Mesenchymal stem cell (in vitro differentiated cells and primary cell): ENCODE results near the gene TEAD2.
"Not testable (repeated sequence)": the region's sequence is repeated elsewhere in the genome, so short reads cannot be mapped to it uniquely, and the experiment has no call there.

Experiments
- DNase-seq: peaks from one replicate; pipeline ENCODE4 v3.0.0-alpha.2; 2013
- H2AFZ ChIP-seq: one replicate; pipeline ENCODE4 v1.6.1; 2013; ENCODE audit warnings: low read depth, mild to moderate bottlenecking, control low read depth, inconsistent platforms, low read length, moderate library complexity
- H2AK5ac ChIP-seq: 2 replicates; pipeline ENCODE4 v1.6.1; 2013; ENCODE audit warnings: low read length, moderate library complexity, mild to moderate bottlenecking, inconsistent platforms; ENCODE audit not compliant: severe bottlenecking
- H2BK120ac ChIP-seq: one replicate; pipeline ENCODE4 v1.6.1; 2013; ENCODE audit warnings: low read depth, mild to moderate bottlenecking, inconsistent platforms, low read length, moderate library complexity
- H2BK12ac ChIP-seq, 2 experiments: one replicate each; pipeline ENCODE4 v1.6.1; 2013; ENCODE audit warnings: inconsistent platforms in 2 of 2, low read length in 2 of 2, mild to moderate bottlenecking in 2 of 2, moderate library complexity in 2 of 2, control low read depth in 1 of 2
- H2BK15ac ChIP-seq: one replicate; pipeline ENCODE4 v1.6.1; 2013; ENCODE audit warnings: mild to moderate bottlenecking, low read depth, inconsistent platforms; ENCODE audit not compliant: poor library complexity, severe bottlenecking
- H2BK5ac ChIP-seq: 2 replicates; pipeline ENCODE4 v1.6.1; 2013; ENCODE audit warnings: low read depth, mild to moderate bottlenecking, low read length, control low read depth, inconsistent platforms; ENCODE audit not compliant: poor library complexity, severe bottlenecking
- H3K14ac ChIP-seq, 2 experiments: one replicate each; pipeline ENCODE4 v1.6.1; 2013; ENCODE audit warnings: inconsistent platforms in 2 of 2, low read length in 2 of 2, control low read depth in 1 of 2, mild to moderate bottlenecking in 1 of 2, moderate library complexity in 1 of 2
- H3K18ac ChIP-seq, 2 experiments: one replicate each; pipeline ENCODE4 v1.6.1; 2013; ENCODE audit warnings: inconsistent platforms in 2 of 2, low read length in 2 of 2, control low read depth in 1 of 2, low read depth in 1 of 2, mild to moderate bottlenecking in 1 of 2
- H3K23ac ChIP-seq, 2 experiments: one replicate each; pipeline ENCODE4 v1.6.1; 2013; ENCODE audit warnings: inconsistent platforms in 2 of 2, low read length in 2 of 2, mild to moderate bottlenecking in 2 of 2, moderate library complexity in 2 of 2, control low read depth in 1 of 2
- H3K27ac ChIP-seq: 2 replicates; pipeline ENCODE4 v1.5.1; 2013; ENCODE audit warnings: mild to moderate bottlenecking, moderate library complexity, low read length, control low read depth, inconsistent platforms; ENCODE audit not compliant: poor library complexity, severe bottlenecking
- H3K27me3 ChIP-seq, 2 experiments: 2 replicates each; pipeline versions ENCODE4 v1.6.1 to v1.7.0; 2013; ENCODE audit warnings: low read length in 2 of 2, mild to moderate bottlenecking in 2 of 2, moderate library complexity in 2 of 2, control low read depth in 1 of 2, inconsistent platforms in 1 of 2; ENCODE audit not compliant: control insufficient read depth in 1 of 2, insufficient read depth in 1 of 2
- H3K36me3 ChIP-seq, 2 experiments: 2 replicates each; pipeline versions ENCODE4 v1.6.1 to v1.7.0; 2013; ENCODE audit warnings: low read length in 2 of 2, control low read depth in 1 of 2, inconsistent platforms in 1 of 2, low read depth in 1 of 2, mild to moderate bottlenecking in 1 of 2; ENCODE audit not compliant: insufficient read depth in 2 of 2, control insufficient read depth in 1 of 2
- H3K4ac ChIP-seq, 2 experiments: one replicate each; pipeline ENCODE4 v1.6.1; 2013; ENCODE audit warnings: inconsistent platforms in 2 of 2, low read length in 2 of 2, mild to moderate bottlenecking in 2 of 2, moderate library complexity in 2 of 2, control low read depth in 1 of 2, low read depth in 1 of 2
- H3K4me1 ChIP-seq: 2 replicates; pipeline ENCODE4 v1.6.1; 2013; ENCODE audit warnings: low read depth, low read length, control low read depth; ENCODE audit not compliant: control insufficient read depth, insufficient read depth
- H3K4me2 ChIP-seq: 2 replicates; pipeline ENCODE4 v1.6.1; 2013; ENCODE audit warnings: low read length, mild to moderate bottlenecking, inconsistent platforms; ENCODE audit not compliant: poor library complexity, severe bottlenecking
- H3K4me3 ChIP-seq, 2 experiments: 2 replicates each; pipeline versions ENCODE4 v1.5.1 to v1.7.0; 2013; ENCODE audit warnings: low read length in 2 of 2, mild to moderate bottlenecking in 2 of 2, control low read depth in 1 of 2, low read depth in 1 of 2; ENCODE audit not compliant: insufficient read depth in 1 of 2
- H3K79me1 ChIP-seq: replicated peaks from 2 replicates; pipeline ENCODE4 v1.6.1; 2013; ENCODE audit warnings: mild to moderate bottlenecking, control low read depth, low read length, inconsistent platforms; ENCODE audit not compliant: poor library complexity, severe bottlenecking
- H3K9ac ChIP-seq: 2 replicates; pipeline ENCODE4 v1.7.0; 2013; ENCODE audit warnings: mild to moderate bottlenecking, low read length, moderate library complexity
- H3K9me3 ChIP-seq: 2 replicates; pipeline ENCODE4 v1.7.0; 2013; ENCODE audit warnings: mild to moderate bottlenecking, low read length; ENCODE audit not compliant: control insufficient read depth
- H4K8ac ChIP-seq: one replicate; pipeline ENCODE4 v1.6.1; 2013; ENCODE audit warnings: inconsistent platforms, mild to moderate bottlenecking, low read length, moderate library complexity
- H4K91ac ChIP-seq: one replicate; pipeline ENCODE4 v1.6.1; 2013; ENCODE audit warnings: mild to moderate bottlenecking, low read length, inconsistent platforms
- WGBS: methylation state at CpG from one replicate; pipeline ENCODE4 v1.1.7; 2013; ENCODE audit warnings: mixed read lengths; 5-methylcytosine and 5-hydroxymethylcytosine counted together

Gene TEAD2

DNA sequence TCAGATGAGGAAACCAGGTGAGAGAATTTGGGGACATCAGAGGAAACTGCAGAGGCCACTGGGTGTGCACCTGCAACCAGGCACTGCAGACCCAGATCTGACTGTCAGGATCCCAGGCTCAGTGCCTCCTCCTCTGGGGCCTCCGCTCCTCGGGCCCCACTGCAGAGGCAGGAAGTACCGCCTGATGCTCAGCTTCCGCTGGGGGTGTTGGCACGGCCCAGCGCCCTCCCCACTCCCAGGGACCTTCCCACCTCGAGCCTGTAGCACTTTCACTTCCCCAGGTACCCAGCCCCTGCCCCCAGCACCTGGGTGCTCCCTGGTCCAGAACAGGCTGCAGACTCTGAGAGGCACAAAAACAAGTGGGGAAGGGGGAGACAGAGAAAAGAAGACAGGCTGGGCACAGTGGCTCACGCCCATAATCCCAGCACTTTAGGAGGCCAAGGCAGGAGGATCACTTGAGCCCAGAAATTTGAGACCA, 28.4 kb downstream of the TEAD2 start:
- no peak overlapping the region for H3K4me3 ChIP-seq
- peaks cover 0 to 11% of the 10 kb centered on the region in 2 experiments for H3K27me3 ChIP-seq
- DNase-seq: no peak
- peaks cover 12% of the 10 kb centered on the region for H3K4me1 ChIP-seq
- 80% methylated on average over 8 of the region's 8 CpGs for WGBS
- H3K18ac ChIP-seq: no peak overlapping the region
- H3K36me3 ChIP-seq: peaks cover 0 to 39% of the 10 kb centered on the region in 2 experiments
- no peak overlapping the region for H3K4me2 ChIP-seq
- H2BK15ac ChIP-seq: no peak overlapping the region
- no peak overlapping the region for H3K14ac ChIP-seq
- no peak overlapping the region for H3K9ac ChIP-seq
- no peak overlapping the region for H2AFZ ChIP-seq
- H3K79me1 ChIP-seq: peaks cover 8% of the 10 kb centered on the region
- no peak overlapping the region for H2BK5ac ChIP-seq
- H2BK120ac ChIP-seq: no peak overlapping the region
- no peak overlapping the region for H4K91ac ChIP-seq
- H2BK12ac ChIP-seq: no peak overlapping the region
- H3K23ac ChIP-seq: no peak overlapping the region
- no peak overlapping the region for H2AK5ac ChIP-seq
- no peaks in the 10 kb centered on the region for H3K9me3 ChIP-seq
- H3K4ac ChIP-seq: no peak overlapping the region
- H4K8ac ChIP-seq: peak overlapping the region; percentile 20
- no peak overlapping the region for H3K27ac ChIP-seq

DNA sequence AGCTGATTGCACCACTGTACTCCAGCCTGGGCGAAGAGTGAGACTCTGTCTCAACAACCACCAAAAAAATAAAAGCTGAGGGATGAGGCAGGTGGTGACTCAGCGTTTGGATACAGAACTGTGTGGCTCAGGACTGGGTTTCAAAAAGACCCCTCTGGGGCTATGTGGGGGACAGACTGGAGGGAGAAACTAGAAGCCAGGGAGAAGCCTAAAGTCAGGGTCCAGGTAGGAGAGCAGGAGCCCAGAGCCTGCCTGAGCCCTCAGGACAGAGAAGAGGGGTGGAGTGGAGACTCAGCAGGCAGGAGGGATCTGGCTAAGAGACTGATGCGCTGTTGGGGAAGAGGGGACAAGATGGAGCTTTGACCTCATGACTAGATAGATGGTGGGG, 28.8 kb downstream of the TEAD2 start:
- no peak overlapping the region for H4K91ac ChIP-seq
- peak overlapping the region; percentile 18 for H3K27ac ChIP-seq
- peaks cover 12% of the 10 kb centered on the region for H3K4me1 ChIP-seq
- H3K27me3 ChIP-seq: peaks cover 0 to 7% of the 10 kb centered on the region in 2 experiments
- DNase-seq: peak; percentile 35
- no peak overlapping the region for H3K14ac ChIP-seq
- H2AFZ ChIP-seq: no peak overlapping the region
- 94% methylated on average over 2 of the region's 3 CpGs for WGBS
- no peak overlapping the region for H2BK12ac ChIP-seq
- H3K9ac ChIP-seq: no peak overlapping the region
- no peak overlapping the region for H2AK5ac ChIP-seq
- no peak overlapping the region for H3K4me3 ChIP-seq
- H4K8ac ChIP-seq: no peak overlapping the region
- no peak overlapping the region for H3K23ac ChIP-seq
- peak overlapping the region; percentile 12 for H2BK5ac ChIP-seq
- no peak overlapping the region for H3K18ac ChIP-seq
- H3K4ac ChIP-seq: no peak overlapping the region
- H3K36me3 ChIP-seq: peaks cover 0 to 35% of the 10 kb centered on the region in 2 experiments
- H3K4me2 ChIP-seq: no peak overlapping the region
- H3K79me1 ChIP-seq: peaks cover 5% of the 10 kb centered on the region
- H3K9me3 ChIP-seq: no peaks in the 10 kb centered on the region
- H2BK15ac ChIP-seq: no peak overlapping the region
- H2BK120ac ChIP-seq: no peak overlapping the region

DNA sequence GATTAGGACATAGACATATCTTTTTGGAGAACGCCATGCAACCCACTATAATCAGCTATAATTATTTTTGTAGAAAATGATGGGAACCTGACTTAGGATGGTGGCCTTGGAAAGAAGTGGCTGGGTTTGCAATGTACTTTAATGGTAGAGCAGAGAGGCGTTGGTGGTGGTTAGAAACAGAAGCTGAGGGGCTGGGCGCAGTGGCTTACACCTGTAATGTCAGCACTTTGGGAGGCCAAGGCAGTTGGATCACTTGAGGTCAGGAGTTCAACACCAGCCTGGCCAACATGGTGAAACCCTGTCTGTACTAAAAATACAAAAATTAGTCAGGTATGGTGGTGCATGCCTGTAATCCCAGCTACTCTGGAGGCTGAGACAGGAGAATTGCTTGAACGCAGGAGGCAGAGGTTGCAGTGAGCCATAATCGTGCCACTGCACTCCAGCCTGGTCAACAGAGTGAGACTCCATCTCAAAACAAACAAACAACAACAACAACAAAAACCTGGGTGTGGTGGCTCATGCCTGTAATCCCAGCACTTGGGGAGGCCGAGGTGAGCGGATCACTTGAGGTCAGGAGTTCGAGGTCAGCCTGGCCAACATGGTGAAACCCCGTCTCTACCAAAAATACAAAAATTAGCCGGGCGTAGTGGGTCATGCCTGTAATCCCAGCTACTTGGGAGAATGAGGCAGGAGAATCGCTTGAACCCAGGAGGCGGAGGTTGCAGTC, 29.4 kb downstream of the TEAD2 start:
- not testable (repeated sequence) for DNase-seq, H3K27ac ChIP-seq, H3K79me1 ChIP-seq, H2BK15ac ChIP-seq, H2AFZ ChIP-seq, H4K91ac ChIP-seq, H2BK12ac ChIP-seq, H3K14ac ChIP-seq, H2BK120ac ChIP-seq, H3K27me3 ChIP-seq, H2AK5ac ChIP-seq, H3K9ac ChIP-seq, H3K9me3 ChIP-seq, H3K4ac ChIP-seq, H3K4me3 ChIP-seq, H3K18ac ChIP-seq, H2BK5ac ChIP-seq, H3K23ac ChIP-seq, H4K8ac ChIP-seq, H3K4me2 ChIP-seq
- 92% methylated on average over 12 of the region's 13 CpGs for WGBS
- Histone ChIP-seq H3K4me1 (peaks cover 12% of the 10 kb centered on the region), H3K36me3 (peaks cover 0 to 29% of the 10 kb centered on the region in 2 experiments)

DNA sequence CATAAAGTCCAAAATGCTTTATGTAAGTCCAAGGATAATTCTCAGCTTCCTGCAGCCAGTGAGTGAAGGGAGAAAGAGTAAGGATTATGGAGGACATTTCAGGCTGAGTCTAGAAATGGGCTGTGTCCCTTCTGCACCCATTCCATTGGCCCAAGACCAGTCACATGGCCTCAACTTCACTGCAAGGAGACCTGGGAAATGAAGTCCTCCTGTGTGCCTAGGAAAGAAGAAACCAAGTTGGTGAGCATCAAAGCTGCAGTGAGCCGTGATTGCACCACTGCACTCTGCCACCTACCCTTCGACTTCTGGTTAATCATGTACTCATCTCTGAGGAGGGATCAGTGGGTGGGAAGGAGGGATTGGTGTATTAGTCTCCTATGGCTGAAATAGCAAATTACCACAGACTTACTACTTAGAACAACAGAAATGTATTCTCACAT, 30.6 kb downstream of the TEAD2 start:
- Histone ChIP-seq H2BK15ac (no peak overlapping the region), H2BK120ac (no peak overlapping the region), H2BK5ac (no peak overlapping the region), H3K4ac (no peak overlapping the region), H3K27ac (peak overlapping the region; percentile 63), H3K9me3 (no peaks in the 10 kb centered on the region), H3K4me2 (no peak overlapping the region), H3K14ac (no peak overlapping the region), H3K9ac (no peak overlapping the region), H3K23ac (no peak overlapping the region), H4K8ac (peak overlapping the region; percentile 25), H3K4me3 (no peak overlapping the region), H2AK5ac (no peak overlapping the region), H3K36me3 (peaks cover 0 to 18% of the 10 kb centered on the region in 2 experiments), H3K4me1 (peaks cover 12% of the 10 kb centered on the region), H3K18ac (no peak overlapping the region), H4K91ac (no peak overlapping the region), H2BK12ac (no peak overlapping the region), H2AFZ (no peak overlapping the region), H3K79me1 (no peaks in the 10 kb centered on the region), H3K27me3 (no peaks in the 10 kb centered on the region)
- DNase-seq: peak; percentile 44
- no CpG with 5 or more reads among the region's 2 CpGs for WGBS
